ENCODE results near the gene METTL17. TPM values are rescaled to one million over a fixed set of nuclear protein-coding genes. Genes with fewer than 3 reads are reported as not detected.

METTL17 gene
- total and polyA plus RNA-seq, 2 of the 13 experiments (the other 11 are each of a cell fraction or from before 2014, with no cell fraction given): 122 to 199 TPM

- TF ChIP-seq SNAPC4 (CRISPR knock-in tag; IDR thresholded peaks at IDR 0.05) (no peak), ZNF496 (CRISPR knock-in tag; IDR thresholded peaks at IDR 0.05; ENCODE audit: insufficient replicate concordance) (no peak), ZFP91 (CRISPR knock-in tag; IDR thresholded peaks at IDR 0.05; ENCODE audit: borderline replicate concordance) (no peak)
Measured at GRCh38 chr14:20973501-20973900, 16.3 kb upstream of the METTL17 start (continued).

GRCh38 chr14:20976291-20976690 is 13.5 kb upstream of the METTL17 start:
- Histone ChIP-seq H3K9me3 (ENCODE audit: low read length) (no peaks in the 10 kb centered on the region), H3K4me2 (ENCODE audit: low read depth, low read length) (no peak overlapping the region), H3K27me3 (ENCODE audit: control insufficient read depth in 1 of 2, insufficient read depth in 2 of 2, low read length in 2 of 2) (peaks cover 1 to 11% of the 10 kb centered on the region in 2 experiments; a peak in 2 of 5 replicates), H3K4me1 (ENCODE audit: insufficient read depth, low read length) (peaks cover 38% of the 10 kb centered on the region), H3K27ac (ENCODE audit: extremely low read length, insufficient read depth, low read length) (no peak overlapping the region), H3K36me3 (replicated peaks in 1 of 2; ENCODE audit: control insufficient read depth in 1 of 2, insufficient read depth in 2 of 2, low read length in 2 of 2) (no peaks in the 10 kb centered on the region), H3K9ac (ENCODE audit: insufficient read depth, low read depth, low read length) (no peak overlapping the region), H4K20me1 (ENCODE audit: insufficient read depth, low read length) (no peaks in the 10 kb centered on the region), H3K4me3 (replicated peaks in 1 of 3; ENCODE audit: insufficient read depth in 1 of 3, low read depth in 2 of 3, low read length in 3 of 3) (no peak overlapping the region), H2AFZ (ENCODE audit: low read length) (no peak overlapping the region), H3K79me2 (ENCODE audit: insufficient read depth, low read length) (no peaks in the 10 kb centered on the region)
- ChIA-PET CTCF (ENCODE audit: low intra/inter-chr PET ratio, low total read pairs) (no interaction called here), POLR2A (no interaction called here)
- DNase-seq (ENCODE audit: low spot score) (no peak), FAIRE-seq (no peak), ATAC-seq (no peak)
- in situ Hi-C loops (cut with HindIII; ENCODE audit: extremely low pct_ligation_motif_present, low pct_unique_long_range_greater_than_20kb): loop anchor here (10.0 to 25.0 kb wide), 2 partner anchors 511 to 639 kb away; partner anchors contain the start of genes CCNB1IP1, PARP2, PIP4P1 and PNP
- WGBS (ENCODE audit: low lambda C conversion rate): 88% methylated on average over 1 of the region's 1 CpG
- BruUV-seq (replicated peaks): no TSS peak
- intact Hi-C loops (cut with micrococcal nuclease; ENCODE audit: unreplicated experiment): no loop called here
- no peak for TF ChIP-seq REPIN1 (CRISPR knock-in tag; IDR thresholded peaks at IDR 0.05; ENCODE audit: borderline replicate concordance, low read depth)
- TF ChIP-seq UBTF (CRISPR knock-in tag; IDR thresholded peaks at IDR 0.05): no peak
- no peak for TF ChIP-seq ZNF432 (CRISPR knock-in tag; IDR thresholded peaks at IDR 0.05; ENCODE audit: borderline replicate concordance)
- no peak for TF ChIP-seq SMAD3 (CRISPR knock-in tag; IDR thresholded peaks at IDR 0.05)
- TF ChIP-seq ZNF232 (CRISPR knock-in tag; IDR thresholded peaks at IDR 0.05; ENCODE audit: borderline replicate concordance): no peak
- no peak for TF ChIP-seq CSRNP1 (CRISPR knock-in tag; IDR thresholded peaks at IDR 0.05)
- TF ChIP-seq AGO2 (optimal IDR thresholded peaks at IDR 0.05; ENCODE audit: low read depth, low read length): no peak
- TF ChIP-seq ZNF598 (CRISPR knock-in tag; IDR thresholded peaks at IDR 0.05; ENCODE audit: borderline replicate concordance): no peak
- TF ChIP-seq SRSF1 (optimal IDR thresholded peaks at IDR 0.05; ENCODE audit: low read depth, low read length): no peak

Data from HepG2 (cell line).